GM19099 (cell line): ENCODE data around the gene COA7.

Experiments
- POLR2A ChIP-seq: IDR thresholded peaks from 3 replicates; pipeline ENCODE4 v1.6.1; 2011; ENCODE audit warnings: low read depth; ENCODE audit not compliant: insufficient read length; ENCODE audit errors: extremely low read depth

COA7 gene

DNA sequence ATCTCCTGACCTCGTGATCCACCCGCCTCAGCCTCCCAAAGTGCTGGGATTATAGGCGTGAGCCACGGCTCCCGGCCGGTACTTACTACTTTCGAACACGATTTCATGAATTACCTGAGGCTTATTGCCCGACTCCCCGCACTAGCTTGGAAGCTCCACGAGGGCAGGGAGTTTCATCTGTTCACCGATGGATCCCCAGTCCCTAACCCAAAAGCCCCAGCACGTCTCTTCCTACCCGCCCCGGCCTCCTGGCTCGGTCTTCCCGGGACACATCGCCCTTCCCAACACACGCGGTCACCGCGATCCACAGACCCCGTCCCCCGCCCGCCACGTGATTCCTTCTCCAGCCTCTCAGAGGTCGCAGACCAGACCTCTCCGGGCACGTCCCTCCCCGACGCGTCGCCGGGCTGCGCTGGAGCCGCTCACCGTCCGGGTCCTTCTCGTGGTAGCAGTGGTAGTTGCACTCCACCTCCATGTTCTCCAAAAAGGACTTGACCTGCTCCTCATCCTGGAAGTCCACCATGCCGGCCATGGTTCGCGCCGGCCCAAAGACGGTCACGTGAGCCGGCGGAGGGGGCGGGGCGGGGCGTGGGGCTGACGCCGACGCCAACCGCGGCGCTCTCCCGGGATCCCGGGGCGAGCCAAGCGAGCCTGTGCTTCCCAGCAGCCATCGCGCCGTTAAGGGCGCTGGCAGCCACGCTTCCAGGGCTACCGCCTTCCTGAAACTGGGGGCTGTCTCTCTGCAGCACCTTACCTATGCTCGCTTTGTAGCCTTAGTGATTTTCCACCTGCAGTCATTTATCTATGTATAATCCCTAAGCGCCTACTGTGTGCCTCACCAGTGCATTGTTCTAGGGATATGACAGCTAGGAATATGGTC lies at the start of gene COA7:
TSS of gene COA7 (minus strand) at position 553 of the 880 bp plus-strand sequence. CDS start at position 532, 21 bp downstream.
- peak; percentile 72 for TF ChIP-seq POLR2A

DNA sequence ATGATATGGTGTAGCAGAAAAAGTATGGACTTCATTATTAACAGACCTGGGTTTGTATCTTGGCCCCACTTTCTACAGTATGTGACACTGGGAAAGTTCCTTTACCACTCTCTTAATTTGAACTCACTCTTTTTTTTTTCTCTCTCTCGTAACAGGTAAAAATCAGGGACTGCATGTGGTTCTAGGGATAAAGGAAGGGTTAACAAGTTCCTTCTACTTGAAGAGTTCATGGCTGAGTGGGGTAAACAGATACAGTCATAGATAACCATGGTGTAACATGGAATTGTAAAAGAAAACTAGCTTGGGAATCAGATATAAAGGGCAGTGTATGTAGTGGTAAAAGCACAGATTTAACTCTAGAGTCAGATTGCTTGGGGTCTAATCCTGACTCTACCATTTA lies 49.3 kb upstream of the COA7 start:
- no peak for TF ChIP-seq POLR2A

DNA sequence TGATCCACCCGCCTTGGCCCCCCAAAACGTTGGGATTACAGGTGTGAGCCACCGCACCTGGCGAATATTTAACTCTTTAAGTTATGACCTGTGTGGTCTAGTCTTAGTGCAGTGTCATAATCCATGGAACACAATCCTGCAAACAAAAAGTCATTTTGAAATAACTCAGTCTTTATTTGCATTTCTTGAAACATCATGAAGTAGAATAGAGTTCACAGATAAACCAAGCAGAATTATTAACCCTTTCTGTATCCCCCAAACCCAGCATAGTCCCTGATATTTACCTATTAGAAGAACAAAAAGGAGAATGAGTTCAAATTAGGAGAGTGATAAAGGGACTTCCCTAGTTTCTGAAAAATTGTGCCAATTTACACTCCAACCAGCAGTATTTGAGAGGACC lies 48.0 kb upstream of the COA7 start:
- no peak for TF ChIP-seq POLR2A

DNA sequence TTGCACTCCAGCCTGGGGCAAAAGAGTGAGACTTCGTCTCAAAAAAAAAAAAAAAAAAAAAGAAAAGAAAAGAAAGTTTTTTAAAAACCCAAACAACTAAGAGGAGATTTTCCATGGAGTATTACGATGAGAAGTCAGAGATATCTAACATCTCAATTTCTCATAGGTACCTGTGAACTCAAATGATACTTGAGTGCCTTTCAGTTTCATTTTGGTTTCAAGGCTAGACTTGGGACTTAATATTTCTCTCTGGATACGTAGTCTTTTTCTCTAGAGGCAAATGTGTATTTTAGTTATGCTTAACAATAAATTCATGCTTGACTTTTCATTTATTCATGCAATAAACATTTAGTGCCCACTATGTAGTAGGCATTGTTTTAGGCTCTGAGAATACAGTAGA lies 43.1 kb upstream of the COA7 start:
- no peak for TF ChIP-seq POLR2A

DNA sequence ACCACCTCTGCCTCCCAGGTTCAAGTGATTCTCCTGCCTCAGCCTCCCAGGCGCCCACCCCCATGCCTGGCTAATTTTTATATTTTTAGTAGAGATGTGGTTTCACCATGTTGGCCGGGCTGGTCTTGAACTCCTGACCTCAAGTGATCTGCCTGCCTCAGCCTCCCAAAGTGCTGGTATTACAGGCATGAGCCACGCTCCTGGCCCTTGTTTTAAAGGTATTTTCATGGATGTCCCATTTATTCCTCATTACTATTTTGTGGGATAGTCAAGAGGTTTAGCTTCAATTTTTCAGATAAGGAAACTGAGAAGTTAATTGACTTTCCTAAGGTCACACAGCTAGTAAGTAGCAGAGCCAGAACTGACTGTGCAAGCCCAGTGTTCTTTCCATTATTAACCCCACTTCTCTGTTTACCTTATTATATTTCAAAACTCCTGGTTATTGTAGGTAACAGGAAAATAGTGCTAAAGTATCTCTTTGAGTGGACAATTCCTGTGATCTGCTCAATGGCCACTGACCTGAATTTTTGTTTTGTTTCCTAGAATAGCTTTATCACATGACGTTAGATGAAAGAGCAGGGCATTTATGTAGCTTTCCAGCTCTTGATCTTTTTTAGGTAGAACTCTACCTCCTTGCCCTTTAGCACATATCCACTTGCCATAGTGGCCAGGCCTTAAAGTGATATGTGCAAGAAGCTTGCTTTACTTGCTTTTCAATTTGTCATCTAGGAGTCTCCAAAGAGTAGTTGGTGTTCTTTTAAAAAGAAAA lies 41.7 kb upstream of the COA7 start:
- no peak for TF ChIP-seq POLR2A

DNA sequence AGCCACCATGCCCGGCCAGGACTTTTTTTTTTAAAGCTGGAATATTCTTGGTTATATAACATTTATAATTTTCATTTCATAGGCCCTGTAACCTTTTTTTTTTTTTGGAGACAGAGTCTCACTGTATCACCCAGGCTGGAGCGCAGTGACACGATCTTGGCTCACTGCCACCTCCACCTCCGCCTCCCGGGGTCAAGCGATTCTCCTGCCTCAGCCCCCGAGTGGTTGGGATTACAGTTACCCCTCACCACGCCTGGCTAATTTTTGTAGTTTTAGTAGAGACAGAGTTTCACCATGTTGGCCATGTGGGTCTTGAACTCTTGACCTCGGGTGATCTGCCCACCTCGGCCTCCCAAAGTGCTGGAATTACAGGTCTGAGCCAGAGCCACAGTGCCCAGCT lies 40.7 kb upstream of the COA7 start:
- TF ChIP-seq POLR2A = no peak

DNA sequence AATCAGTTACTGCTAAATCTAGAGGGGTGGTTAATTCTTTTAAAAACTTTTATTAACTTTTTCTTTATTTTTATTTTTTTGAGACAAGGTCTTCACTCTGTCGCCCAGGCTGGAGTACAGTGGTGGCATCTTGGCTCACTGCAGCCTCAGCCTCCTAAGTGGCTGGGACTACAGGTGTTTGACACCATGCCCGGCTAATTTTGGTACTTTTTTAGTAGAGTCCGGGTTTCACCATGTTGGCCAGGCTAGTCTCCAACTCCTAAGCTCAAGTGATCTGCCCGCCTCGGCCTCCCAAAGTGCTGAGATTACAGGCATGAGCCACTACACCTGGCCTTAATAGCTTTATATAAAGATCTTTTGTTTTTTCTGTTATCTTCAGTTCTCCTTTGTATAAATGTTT lies 40.0 kb upstream of the COA7 start:
- TF ChIP-seq POLR2A = no peak

DNA sequence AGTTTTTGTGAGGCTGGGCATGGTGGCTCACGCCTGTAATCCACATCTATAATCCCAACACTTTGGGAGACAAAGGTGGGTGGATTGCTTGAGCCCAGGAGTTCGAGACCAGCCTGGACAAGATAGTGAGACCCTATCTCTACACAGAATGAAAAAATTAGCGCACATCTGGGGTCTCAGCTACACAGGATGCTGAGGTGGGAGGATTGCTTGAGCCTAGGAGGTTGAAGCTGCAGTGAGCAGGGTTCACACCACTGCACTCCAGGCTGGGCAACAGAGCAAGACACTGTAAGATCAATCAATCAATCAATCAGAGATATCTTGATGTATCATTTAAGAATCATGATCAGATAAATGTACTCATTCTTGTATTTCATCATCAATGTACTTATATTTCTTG lies 35.2 kb upstream of the COA7 start:
- TF ChIP-seq POLR2A = no peak

DNA sequence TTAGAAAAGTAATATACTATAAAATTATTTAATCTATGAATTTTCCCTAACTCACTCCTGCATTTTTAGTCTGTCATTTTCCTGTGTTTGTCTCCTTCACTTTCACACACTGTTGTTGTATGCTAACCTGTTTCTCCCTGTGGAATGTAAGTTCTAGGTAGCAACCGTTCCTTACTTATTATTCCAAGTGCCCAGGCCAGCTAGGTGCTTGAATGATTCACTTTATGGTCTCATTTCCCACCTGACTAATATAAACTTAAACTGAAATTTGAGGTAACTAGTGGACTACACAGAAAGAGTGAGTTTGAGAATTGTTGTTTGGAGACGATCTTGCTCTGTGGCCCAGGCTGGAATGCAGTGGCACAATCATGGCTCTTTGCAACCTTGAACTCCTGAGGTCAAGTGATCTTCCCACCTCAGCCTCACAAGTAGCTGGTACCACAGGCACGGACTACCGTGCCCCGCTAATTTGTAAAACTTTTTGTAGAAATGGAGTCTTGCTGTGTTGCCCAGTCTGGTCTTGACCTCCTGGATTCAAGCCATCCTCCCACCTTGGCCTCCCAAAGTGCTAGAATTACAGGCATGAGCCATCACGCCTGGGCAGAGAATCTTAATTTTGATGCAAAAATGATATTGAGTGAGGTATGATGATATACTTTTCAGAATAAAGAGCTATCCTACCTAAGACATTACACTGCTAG lies 30.0 kb upstream of the COA7 start:
- no peak for TF ChIP-seq POLR2A

DNA sequence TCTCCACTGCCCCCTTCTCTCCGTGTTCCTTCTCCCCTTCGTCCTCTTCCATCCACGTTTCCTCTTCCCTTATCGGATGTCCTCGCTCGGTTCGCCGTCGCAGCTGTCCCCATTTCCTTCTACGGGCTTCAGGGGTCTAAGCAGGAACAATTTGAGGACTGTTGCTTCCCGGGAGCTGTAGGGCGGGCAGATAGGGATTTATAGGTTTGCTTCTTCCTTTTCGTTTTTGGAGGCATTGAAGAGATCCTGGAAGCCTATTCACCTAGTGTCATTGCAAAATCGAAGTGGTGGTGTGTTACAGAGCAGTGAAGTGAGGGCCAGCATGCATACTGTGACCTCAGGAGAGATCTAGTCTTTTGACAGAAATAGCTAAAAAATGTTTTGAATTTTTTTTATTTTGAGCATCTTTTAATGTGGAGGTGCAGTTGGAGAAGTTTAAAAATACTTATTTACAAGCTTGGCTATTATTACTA lies 29.0 kb upstream of the COA7 start:
- no peak for TF ChIP-seq POLR2A

DNA sequence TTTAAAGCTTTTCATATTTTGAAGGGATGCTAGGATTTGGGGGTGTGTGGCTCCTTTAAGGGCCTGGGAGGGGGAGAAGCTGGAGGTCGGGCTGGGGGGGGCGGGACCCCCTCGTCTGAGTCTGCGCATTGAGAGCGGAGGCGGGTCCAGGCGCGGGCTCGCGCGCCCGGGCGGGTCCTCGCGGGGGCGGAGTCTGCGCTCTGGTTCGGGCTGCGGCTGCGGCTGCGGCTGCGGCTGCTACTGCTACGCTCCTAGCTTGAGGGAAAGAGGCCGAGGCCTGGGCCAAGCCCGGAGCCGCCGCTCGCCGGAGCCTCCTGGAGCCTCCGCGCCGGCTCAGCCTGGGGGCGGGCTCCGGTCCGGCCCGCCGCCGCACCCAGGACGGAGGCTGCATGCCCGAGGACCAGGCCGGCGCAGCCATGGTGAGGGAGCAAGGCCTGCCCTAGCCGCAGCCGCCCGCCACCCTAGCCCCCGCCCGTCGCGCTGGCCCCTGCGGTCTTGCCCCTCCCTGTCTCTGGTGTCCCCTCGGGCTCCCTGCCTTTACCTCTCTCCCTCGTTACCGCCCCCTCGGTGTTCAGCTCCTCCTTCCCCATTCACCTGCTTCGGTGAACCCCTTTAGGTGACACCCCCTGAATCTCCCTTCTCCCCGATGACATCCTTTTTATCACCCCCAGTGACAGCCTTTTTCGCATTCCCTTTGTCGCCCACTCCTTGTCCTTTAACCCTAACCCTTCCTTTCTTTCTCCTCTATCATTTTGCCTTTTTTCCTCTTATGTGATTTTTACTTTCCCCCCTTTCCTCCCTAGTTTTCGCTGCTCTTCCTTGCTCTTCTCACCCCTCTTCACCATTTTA lies 28.3 kb upstream of the COA7 start, which contains the start of gene ZYG11B:
TSS of gene ZYG11B (plus strand) at position 189 of the 849 bp plus-strand sequence. CDS start at position 390, 201 bp downstream.
- peak; percentile 76 for TF ChIP-seq POLR2A

DNA sequence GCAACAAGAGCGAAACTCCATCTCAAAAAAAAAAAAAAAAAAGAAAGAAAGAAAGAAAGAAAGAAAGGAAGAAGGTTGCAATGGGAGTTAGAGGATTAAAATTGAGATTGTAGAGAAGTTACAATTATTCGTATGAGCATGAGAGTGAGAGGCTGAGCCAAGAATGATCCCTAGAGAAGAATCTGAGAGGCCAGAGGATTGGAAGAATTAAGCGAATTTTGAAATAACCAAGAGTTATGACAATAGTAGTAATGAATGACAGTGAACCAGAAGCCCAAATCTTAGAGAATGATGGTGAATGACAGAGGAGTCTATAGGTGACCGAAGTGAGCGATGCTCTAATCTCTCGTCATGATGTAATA lies 27.7 kb upstream of the COA7 start:
- TF ChIP-seq POLR2A = no peak

DNA sequence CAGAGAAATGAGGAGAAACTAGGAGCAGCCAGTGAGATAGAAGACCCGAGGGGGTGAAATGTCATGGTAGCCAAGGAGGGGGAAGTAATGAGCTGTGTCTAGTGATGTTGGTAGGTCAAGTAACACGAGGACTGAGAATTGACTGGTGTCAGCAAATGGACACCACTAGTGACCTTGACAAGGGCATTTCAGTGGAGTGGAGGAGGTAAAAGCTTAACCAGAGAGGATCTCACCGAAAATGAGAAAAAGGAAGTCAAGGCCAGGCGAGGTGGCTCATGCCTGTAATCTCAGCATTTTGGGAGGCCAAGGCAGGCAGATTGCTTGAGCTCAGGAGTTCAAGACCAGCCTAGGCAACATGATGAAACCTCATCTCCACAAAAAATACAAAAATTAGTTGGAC lies 25.1 kb upstream of the COA7 start:
- no peak for TF ChIP-seq POLR2A

DNA sequence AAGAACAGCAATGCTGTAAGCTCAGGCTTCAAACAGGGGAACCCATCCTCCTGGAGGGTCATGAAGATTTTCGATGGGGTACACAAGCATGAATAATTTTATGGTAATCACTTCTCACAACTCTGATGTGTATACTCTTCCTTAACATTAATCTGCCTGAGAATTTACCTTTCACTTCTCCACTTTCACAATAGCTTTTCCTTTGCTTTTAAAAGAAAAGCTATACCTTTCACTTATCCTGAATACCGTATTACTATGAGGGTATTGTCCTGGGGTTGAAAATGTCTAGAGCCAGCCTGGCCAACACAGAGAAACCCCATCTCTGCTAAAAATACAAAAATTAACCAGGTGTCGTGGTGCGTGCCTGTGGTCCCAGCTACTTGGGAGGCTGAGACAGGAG lies 15.4 kb upstream of the COA7 start:
- no peak for TF ChIP-seq POLR2A
